Measurements from ENCODE around the gene TM2D1. TPM values are rescaled to one million over a fixed set of nuclear protein-coding genes. Genes with fewer than 3 reads are reported as not detected.

The TM2D1 gene
- polyA plus RNA-seq, 1 donor from 2014 or later, result 46.8 TPM

Other genes starting within 250 kb of the TM2D1 start
- 17.4 TPM for gene PATJ, start 17.3 kb upstream of the TM2D1 start, polyA plus RNA-seq